T-helper 2 cell (primary cell): ENCODE results near the gene PRPS1L1.

Experiments
- DNase-seq, 5 experiments: peaks; one replicate each; pipeline versions ENCODE4 v3.0.0 to v3.0.0-alpha.2; 2012 to 2022
- total RNA-seq, 2 donors: gene quantifications; one replicate each; lab custom pipeline; 2026; lab: John Stamatoyannopoulos, UW

PRPS1L1 gene
- total RNA-seq: 0 reads per million in 2 donors

GRCh38 chr7:18027628-18028027 is at the start of gene PRPS1L1:
Gene PRPS1L1 (minus strand): TSS chr7:18027846.
- no peak for DNase-seq

- no peak for DNase-seq
Observed at GRCh38 chr7:18076461-18076860, 48.8 kb upstream of the PRPS1L1 start.

GRCh38 chr7:18068745-18069144 is 41.1 kb upstream of the PRPS1L1 start:
- DNase-seq: no peak

GRCh38 chr7:18064242-18064838 is 36.7 kb upstream of the PRPS1L1 start:
- DNase-seq: no peak

GRCh38 chr7:18063149-18063901 is 35.7 kb upstream of the PRPS1L1 start:
- DNase-seq: no peak

GRCh38 chr7:18059171-18059570 is 31.5 kb upstream of the PRPS1L1 start:
- DNase-seq: no peak

GRCh38 chr7:18053941-18054340 is 26.3 kb upstream of the PRPS1L1 start:
- DNase-seq: no peak

- no peak for DNase-seq
Observed at GRCh38 chr7:18053177-18053928, 25.7 kb upstream of the PRPS1L1 start.

- DNase-seq: no peak
Observed at GRCh38 chr7:18049262-18049661, 21.6 kb upstream of the PRPS1L1 start.

- no peak for DNase-seq
Observed at GRCh38 chr7:18046601-18047000, 19.0 kb upstream of the PRPS1L1 start.

GRCh38 chr7:18045171-18045570 is 17.5 kb upstream of the PRPS1L1 start:
- no peak for DNase-seq

- no peak for DNase-seq
Observed at GRCh38 chr7:18041191-18041590, 13.5 kb upstream of the PRPS1L1 start.

GRCh38 chr7:18040196-18040595 is 12.6 kb upstream of the PRPS1L1 start:
- no peak for DNase-seq

GRCh38 chr7:18038382-18038781 is 10.7 kb upstream of the PRPS1L1 start:
- DNase-seq: no peak

GRCh38 chr7:18037609-18038008 is 10.0 kb upstream of the PRPS1L1 start:
- DNase-seq: no peak

- no peak for DNase-seq
Observed at GRCh38 chr7:18036783-18037182, 9.1 kb upstream of the PRPS1L1 start.

- no peak for DNase-seq
Observed at GRCh38 chr7:18030758-18031157, 3.1 kb upstream of the PRPS1L1 start.

- no peak for DNase-seq
Observed at GRCh38 chr7:18020138-18020715, 7.4 kb downstream of the PRPS1L1 start.

GRCh38 chr7:18019555-18019954 is 8.1 kb downstream of the PRPS1L1 start:
- DNase-seq: no peak

GRCh38 chr7:18018296-18019215 is 9.1 kb downstream of the PRPS1L1 start:
- DNase-seq: no peak

GRCh38 chr7:18016547-18017444 is 10.8 kb downstream of the PRPS1L1 start:
- no peak for DNase-seq
